Thoracic aorta (tissue), 2 donors: Measurements from ENCODE around the gene STC2. TPM values are rescaled to one million over a fixed set of nuclear protein-coding genes. Genes with fewer than 3 reads are reported as not detected.

Source experiments
- ATAC-seq: fragments of 150-250 bp; one replicate; pipeline ENCODE4 v1.8.0; 2017; ENCODE audit warnings: low read depth; ENCODE audit not compliant: insufficient number of reproducible peaks, low FRiP score
- DNase-seq: peaks from one replicate; pipeline ENCODE4 v3.0.0-alpha.2; 2020; ENCODE audit warnings: low spot score
- H3K27ac ChIP-seq, 2 donors: fragments of 200-600 bp; sonication (generic); 1 replicate in 1 of 2; 2 replicates in 1 of 2; pipeline ENCODE4 v1.5.1; 2016; ENCODE audit warnings: mild to moderate bottlenecking in 2 of 2, moderate library complexity in 2 of 2
- H3K27me3 ChIP-seq: fragments of 200-600 bp; sonication (generic); replicated peaks from 2 replicates; pipeline ENCODE4 v1.6.0; 2016; ENCODE audit warnings: mild to moderate bottlenecking; ENCODE audit not compliant: insufficient read depth
- H3K36me3 ChIP-seq: fragments of 200-600 bp; sonication (generic); one replicate; pipeline ENCODE4 v1.5.1; 2016
- H3K4me1 ChIP-seq, 2 donors: fragments of 200-600 bp; sonication (generic); 1 replicate in 1 of 2; 2 replicates in 1 of 2; pipeline versions ENCODE4 v1.5.1 to v1.6.0; 2016; ENCODE audit warnings: low read depth in 2 of 2, mild to moderate bottlenecking in 1 of 2; ENCODE audit not compliant: control insufficient read depth in 1 of 2
- H3K4me3 ChIP-seq: fragments of 200-600 bp; sonication (generic); 2 replicates; pipeline ENCODE4 v1.5.1; 2016; ENCODE audit warnings: mild to moderate bottlenecking
- H3K9me3 ChIP-seq: fragments of 200-600 bp; sonication (generic); 2 replicates; pipeline ENCODE4 v1.5.1; 2016
- CTCF ChIP-seq: fragments of 200-600 bp; sonication (generic); IDR thresholded peaks from one replicate; pipeline ENCODE4 v1.5.1; 2019; ENCODE audit warnings: antibody characterized with exemption
- total RNA-seq, 2 donors: library from RNA; depleted of rRNA; stranded (reverse); fragments of >200 nt; gene quantifications; one replicate each; pipeline versions ENCODE4 v1.1.0 to v1.2.3, GENCODE V29; 2016

Gene STC2
- total RNA-seq, 2 donors from 2014 or later, result 2.0 to 8.8 TPM

DNA sequence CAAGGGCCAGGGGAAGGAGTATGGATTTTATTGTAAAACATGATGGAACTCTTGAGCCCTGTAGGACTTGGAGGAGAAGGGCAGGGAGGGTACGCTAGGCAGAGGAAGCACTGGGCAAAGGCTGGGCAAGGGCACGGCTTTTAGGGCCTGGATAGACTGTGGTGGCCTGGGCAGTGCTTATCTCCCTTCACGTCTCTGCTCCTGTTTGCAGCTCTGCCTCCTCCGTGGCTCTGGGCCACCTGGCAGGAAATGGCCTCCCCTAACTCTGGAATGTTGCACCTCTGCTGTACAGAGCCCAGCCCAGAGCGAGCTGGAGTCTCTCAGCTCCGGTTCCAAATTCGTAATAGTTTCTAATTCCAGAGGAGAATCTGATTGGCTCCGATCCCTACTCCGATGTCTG lies 12.2 kb upstream of the STC2 start:
- Histone ChIP-seq H3K27ac (no peak overlapping the region), H3K4me3 (no peak overlapping the region), H3K36me3 (no peaks in the 10 kb centered on the region), H3K27me3 (no peaks in the 10 kb centered on the region), H3K9me3 (no peaks in the 10 kb centered on the region), H3K4me1 (peaks cover 0 to 6% of the 10 kb centered on the region in 2 donors)
- TF ChIP-seq CTCF, result no peak
- ATAC-seq (no peak), DNase-seq (no peak)

GRCh38 chr5:173339286-173339685 lies 11.1 kb upstream of the STC2 start:
- H3K4me1 ChIP-seq, result peaks cover 0 to 6% of the 10 kb centered on the region in 2 donors
- DNase-seq (no peak), ATAC-seq (no peak)
- no peak for TF ChIP-seq CTCF
- H3K27ac ChIP-seq, result no peak overlapping the region
- H3K9me3 ChIP-seq, result no peaks in the 10 kb centered on the region
- no peaks in the 10 kb centered on the region for H3K27me3 ChIP-seq
- H3K4me3 ChIP-seq, result no peak overlapping the region
- no peaks in the 10 kb centered on the region for H3K36me3 ChIP-seq

DNA sequence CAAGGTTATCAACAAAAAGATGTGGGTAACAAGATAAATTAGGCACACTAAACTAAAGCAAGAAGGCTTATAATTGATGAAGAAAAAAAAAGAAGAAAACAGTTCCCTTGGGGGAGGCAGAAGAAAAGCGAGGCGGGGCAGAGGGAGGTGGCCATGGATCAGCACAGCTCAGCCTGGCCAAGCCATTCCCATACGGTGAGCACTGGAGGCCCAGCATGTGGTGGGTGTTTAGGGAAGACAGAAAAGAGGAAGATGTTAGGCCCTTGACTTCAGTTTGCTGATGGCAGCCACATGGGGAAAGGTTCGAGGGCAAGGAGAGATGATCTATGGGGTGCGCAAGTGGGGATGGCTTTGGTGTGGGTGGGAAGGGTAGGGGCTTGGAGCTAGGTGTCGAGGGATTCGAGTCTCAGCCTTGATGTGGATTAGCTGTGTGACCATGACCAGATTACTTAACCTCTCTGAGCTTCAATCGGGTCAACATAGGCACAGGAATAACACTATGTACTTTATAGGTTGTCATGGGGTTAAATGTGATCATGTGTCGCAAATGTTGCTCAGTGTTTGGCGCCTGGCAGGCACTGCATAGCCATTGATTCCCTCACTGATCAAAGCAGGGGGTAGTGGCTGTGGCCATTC lies 10.3 kb upstream of the STC2 start:
- no peak for TF ChIP-seq CTCF
- no peak overlapping the region for H3K4me3 ChIP-seq
- no peak overlapping the region for H3K27ac ChIP-seq
- peaks cover 0 to 6% of the 10 kb centered on the region in 2 donors for H3K4me1 ChIP-seq
- ATAC-seq, result no peak
- no peaks in the 10 kb centered on the region for H3K36me3 ChIP-seq
- H3K9me3 ChIP-seq, result no peaks in the 10 kb centered on the region
- no peak for DNase-seq
- H3K27me3 ChIP-seq, result no peaks in the 10 kb centered on the region

DNA sequence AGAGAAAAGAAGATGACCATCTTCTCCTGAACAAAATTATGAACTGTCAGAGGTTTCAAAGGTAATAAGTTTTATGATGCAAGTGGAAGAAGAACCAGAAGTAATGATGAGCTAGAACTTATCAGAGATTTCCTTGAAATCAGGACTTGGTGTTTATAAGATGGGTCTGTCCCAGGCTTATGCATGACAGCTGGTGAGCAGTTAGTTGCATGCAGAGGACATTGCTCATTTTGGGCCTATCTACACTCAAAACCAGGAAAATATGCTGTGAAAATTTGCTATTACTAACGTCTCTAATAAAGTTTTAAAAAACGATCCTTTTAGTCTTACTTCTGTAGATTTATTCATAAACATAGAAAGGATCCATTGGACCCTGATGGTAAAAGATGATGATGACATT lies 6.6 kb upstream of the STC2 start:
- H3K36me3 ChIP-seq, result no peaks in the 10 kb centered on the region
- DNase-seq (no peak), ATAC-seq (no peak)
- H3K9me3 ChIP-seq, result no peaks in the 10 kb centered on the region
- peaks cover 0 to 6% of the 10 kb centered on the region in 2 donors for H3K4me1 ChIP-seq
- H3K27ac ChIP-seq, result no peak overlapping the region
- H3K4me3 ChIP-seq, result no peak overlapping the region
- H3K27me3 ChIP-seq, result no peaks in the 10 kb centered on the region
- TF ChIP-seq CTCF, result no peak

DNA sequence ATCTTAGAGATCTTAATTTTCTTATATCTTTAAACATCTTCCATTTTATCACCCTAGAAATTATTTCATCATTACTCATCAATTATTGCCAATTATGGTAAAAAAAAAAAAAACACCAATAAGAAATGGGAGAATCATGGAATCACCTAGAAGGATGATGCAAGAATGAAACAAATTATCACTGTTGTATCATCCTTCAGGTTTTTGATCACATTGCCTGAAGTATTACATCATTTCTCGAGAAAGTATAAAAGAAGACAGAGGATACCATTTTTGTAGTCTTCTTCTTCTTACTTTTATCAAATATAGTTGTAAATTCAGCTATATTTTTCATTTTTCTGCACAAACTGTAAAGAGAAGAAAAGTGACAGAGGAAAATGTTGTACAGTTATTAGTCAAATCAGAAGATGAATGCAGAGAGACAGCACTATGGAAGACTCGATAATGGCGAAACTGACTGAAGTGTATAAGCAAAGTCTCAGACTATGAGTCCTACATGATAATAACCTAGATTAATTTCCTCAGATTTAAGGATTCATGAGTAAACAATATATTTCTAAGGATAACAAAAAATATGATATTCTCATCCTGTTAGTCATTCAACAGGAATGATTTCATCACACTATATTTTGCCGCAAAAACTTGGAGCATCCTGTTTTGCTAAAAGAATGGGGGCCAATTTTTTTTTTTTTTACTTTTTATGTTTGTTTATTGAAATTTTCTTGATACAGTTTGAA lies 5.9 kb upstream of the STC2 start:
- TF ChIP-seq CTCF, result no peak
- Histone ChIP-seq H3K4me1 (peaks cover 4 to 7% of the 10 kb centered on the region in 2 donors), H3K27ac (no peak overlapping the region), H3K4me3 (no peak overlapping the region), H3K9me3 (no peaks in the 10 kb centered on the region), H3K36me3 (no peaks in the 10 kb centered on the region), H3K27me3 (no peaks in the 10 kb centered on the region)
- ATAC-seq, result no peak
- no peak for DNase-seq
